NCI-H526 treated with DMSO at 0.1 percent for 48 hours (cell line): ENCODE measurements around the gene RAB27A.
"Not testable (repeated sequence)": the region's sequence is repeated elsewhere in the genome, so short reads cannot be mapped to it uniquely, and the experiment has no call there.

Experiments
- DNase-seq: peaks from one replicate; lab custom pipeline; 2025; lab: John Stamatoyannopoulos, UW

Gene RAB27A

DNA sequence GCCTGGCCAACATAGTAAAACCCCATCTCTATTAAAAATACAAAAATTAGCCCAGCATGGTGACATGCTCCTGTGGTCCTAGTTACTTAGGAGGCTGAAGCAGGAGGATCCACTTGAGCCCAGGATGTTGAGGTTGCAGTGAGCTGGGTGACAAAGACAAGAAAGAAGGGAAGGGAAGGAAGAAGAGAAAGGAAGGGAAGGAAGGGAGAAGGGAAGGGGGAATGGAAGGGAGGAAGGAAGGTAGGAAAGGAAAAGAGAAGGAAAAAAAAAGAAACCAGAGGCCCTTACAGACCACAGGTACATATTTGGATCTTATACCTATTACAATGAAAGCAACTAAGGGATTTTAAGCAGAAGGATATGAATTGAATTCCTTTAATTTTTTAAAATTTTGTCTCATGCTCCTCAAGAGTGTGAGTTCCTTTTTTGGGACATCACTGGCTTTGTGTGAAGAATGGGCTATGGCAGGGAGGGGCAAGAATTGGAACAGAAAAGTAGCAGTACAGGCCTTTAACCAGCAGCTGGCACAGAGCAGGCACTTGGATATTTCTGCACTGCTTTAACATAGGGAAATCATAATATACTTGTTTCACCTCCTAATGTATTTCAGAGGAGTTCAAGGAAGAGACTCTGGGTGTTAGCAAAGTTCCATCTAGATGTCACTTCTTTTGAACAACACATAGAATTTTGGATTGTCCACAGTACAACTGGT lies 7.9 kb downstream of the RAB27A start:
- no peak for DNase-seq

DNA sequence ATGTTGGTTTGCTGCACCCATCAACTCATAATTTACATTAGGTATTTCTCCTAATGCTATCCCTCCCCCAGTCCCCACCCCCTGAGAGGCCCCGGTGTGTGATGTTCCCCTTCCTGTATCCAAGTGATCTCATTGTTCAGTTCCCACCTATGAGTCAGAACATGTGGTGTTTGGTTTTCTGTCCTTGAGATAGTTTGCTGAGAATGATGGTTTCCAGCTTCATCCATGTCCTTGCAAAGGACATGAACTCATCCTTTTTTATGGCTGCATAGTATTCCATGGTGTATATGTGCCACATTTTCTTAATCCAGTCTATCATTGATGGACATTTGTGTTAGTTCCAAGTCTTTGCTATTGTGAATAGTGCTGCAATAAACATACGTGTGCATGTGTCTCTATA lies 9.0 kb downstream of the RAB27A start:
- DNase-seq, result not testable (repeated sequence)

DNA sequence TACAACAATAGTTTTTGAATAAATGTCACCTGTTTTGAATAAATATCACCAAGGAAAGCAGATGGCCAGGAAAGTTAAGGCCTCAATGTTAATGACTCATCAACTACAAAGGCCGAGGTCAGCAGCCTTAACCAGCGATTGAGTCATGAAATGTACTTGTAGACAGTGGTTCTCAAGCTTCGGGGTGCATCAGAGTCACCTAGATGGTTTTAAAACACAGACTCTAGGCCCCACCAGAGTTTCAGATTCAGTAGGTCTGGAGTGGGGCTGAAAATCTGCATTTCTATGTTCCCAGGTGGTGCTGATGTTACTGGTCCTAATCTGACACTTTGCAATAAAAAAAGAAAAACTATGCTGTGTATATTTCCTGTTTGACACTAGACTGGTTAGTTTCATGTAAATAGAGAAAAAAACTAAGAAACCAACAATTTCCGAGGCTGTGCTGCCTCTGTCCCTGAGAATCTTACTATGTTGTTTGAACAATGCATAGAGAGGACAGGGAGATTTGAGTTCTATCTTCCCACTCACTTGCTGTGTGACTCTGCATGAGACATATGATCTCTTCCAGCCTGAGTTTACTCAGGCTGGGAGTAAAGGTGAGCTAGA lies 9.8 kb downstream of the RAB27A start:
- DNase-seq, result no peak

DNA sequence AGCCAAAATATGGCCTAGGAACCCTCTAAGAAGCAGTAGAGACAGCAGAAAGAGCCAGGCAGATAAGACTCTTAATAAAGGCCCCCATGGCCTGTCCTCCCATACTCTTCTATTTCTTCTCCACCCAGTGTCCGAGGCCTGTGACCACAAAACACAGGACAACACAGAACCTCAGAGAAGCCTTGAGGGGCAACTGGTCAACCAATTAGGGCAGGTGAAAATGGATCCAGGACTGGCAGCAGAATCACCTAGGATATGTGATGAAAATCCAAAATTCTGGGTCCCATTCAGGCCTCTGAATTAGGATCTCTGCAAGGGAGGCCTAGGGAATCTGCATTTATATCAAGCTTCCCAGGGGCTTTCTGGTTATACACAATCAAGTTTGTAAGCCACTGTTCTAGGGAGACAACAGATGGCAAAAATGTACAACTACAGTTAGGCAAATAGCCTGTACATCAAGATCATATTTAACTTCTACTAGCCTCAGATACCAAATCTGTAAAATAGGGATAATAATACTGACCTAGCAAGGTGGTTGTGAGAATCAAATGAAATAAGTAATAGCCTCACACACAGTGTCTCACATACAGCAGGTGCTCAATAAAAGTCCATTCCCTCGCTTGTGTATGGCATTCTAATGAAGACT lies 10.4 kb downstream of the RAB27A start:
- no peak for DNase-seq

DNA sequence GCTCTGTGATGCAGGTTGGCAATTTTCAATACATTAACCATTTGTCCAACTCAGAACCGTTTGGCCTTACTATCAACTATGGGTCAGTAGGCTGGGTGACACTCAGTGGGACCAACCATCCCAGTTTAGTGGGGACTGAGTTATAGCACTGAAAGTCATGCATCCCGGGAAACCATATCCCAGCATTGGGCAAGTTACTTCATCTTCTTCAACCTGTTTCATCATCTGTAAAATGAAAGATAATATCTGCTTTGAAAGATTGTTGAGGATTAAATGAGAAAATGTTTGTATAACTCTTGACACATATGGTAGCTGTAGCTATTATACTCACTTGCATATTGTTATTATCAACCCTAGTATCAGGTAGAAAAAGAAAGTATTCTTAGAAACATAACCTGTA lies 11.9 kb downstream of the RAB27A start:
- DNase-seq, result no peak

DNA sequence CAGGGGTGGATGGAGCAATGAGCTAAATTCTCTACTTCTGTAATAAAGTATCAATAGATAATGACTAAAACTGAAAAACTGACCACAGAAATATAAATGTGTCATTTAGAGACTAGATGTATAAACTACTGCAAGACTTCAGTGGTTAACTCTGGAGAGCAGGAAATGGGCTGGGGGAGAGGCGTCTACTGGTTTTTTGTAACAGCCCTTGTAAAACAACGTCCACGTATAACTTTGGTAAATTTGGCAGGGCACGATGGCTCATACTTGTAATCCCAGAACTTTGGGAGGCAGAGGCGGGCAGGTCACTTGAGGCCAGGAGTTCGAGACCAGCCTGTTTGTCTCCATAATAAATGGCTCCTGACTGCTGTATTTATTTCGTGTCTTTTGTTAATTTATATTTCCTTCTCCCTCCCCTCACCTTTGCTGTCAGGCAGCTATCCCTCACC lies 12.5 kb downstream of the RAB27A start:
- DNase-seq, result no peak

DNA sequence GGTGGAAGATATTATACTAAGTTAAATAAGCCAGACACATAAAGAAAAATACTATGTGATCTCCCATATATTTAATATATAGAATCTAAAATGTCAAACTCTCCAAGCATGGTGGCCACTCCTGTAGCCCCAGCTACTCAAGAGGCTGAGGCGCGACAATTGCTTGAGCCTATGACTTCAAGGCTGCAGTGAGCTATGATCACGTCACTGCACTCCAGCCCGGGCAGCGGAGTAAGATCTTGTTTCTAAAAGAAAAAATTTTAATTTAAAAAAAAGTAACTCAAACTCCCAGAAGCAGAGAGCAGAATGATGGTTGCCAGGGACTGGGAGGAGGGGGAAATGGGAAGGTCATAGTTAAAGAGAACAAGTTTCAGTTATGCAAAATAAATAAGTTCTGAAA lies 13.3 kb downstream of the RAB27A start:
- no peak for DNase-seq

DNA sequence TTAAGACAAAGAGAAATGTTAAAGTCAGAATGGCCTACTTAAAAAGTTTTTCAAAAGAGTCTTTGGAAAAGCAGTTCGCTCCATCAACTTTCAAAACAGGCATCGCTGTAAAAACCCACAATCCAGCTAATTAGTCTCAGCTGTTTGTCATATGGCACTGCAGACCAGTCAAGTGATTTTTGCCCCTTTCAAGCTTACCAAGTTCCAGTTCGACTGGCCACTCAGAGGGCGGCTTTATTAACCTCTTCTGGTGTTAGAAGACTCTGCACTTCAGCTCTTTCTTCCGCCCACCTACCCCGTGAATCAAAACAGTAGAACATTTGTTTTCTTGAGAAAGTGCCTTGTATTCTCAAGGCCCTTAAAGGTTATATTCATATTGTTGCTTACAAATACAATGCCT lies 19.3 kb downstream of the RAB27A start:
- DNase-seq, result no peak

DNA sequence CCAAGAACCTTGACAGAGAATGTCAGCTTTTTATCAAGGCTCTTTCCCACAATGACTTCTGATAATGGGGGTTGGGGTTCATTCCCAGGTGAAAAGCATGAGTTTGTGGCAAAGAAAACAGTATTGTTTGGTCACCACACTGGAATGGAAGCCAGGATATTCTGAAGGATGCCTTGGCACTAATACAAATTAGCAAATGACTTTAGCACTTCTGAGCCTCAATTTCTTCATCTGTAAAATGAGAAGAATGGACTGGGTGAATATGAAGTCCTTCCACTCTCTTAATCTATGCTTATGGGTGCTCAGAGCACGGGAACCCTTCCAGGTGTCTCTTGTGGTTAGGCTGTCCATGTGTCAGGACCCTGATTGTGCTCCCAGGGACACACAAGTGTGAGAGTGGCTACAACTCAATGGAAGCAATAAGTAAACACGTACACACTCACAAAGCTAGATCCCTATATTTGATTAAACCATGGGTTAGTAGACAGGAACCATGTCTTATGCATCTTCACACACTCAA lies 21.4 kb downstream of the RAB27A start:
- DNase-seq, result no peak

DNA sequence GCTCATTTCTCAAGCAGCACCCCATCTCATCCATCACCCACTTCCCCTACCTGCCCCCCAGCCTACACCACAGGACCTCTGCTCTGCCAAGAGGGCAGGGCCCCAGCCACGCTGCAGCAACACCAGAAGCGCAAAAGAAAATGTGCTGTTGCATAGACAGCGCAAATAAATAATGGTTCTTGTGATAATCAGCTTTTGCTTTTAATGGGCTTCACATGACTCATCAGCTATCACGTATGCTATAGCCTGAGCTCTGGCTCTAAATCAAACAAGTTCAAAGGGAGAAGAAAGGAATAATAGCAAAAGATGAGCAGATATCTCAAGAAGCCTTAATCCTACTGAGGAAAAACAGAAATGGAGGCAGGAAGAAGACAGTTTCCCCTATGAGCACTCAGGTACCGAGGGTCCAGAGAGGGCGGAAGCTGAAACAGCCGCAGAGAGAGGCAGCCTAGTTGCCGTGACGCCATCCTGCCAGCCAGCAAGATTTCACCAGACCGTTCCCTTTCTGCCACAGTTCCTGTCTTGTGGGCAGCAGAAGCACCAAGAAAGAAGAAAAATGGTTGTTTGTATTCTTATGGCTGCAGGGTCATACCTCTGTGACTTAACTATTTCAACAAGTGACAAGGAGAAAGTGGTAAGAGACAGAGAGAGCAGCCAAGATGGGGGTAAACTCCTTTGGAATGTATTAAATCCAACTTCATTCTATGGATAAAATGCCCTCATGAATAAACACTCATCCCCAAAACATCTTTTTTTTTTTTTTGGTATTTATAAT lies 22.0 kb downstream of the RAB27A start:
- no peak for DNase-seq

DNA sequence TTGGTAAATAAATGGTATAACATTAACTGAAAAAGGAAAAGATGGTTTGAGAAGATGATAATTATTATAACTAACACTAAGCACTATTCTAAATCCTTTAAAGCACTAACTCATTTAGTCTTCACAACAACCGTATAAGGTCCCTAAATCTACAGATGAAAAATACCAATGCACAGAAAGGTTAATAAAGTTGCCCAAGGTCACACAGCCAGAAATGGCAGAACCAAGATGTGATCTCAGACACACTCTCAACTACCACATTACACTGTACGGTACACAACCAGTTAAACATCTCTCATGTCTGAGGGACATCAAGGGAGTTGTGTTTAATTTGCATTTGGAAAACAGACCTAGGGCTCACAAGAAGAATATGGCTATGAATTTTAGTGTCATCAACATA lies 23.1 kb downstream of the RAB27A start:
- no peak for DNase-seq

DNA sequence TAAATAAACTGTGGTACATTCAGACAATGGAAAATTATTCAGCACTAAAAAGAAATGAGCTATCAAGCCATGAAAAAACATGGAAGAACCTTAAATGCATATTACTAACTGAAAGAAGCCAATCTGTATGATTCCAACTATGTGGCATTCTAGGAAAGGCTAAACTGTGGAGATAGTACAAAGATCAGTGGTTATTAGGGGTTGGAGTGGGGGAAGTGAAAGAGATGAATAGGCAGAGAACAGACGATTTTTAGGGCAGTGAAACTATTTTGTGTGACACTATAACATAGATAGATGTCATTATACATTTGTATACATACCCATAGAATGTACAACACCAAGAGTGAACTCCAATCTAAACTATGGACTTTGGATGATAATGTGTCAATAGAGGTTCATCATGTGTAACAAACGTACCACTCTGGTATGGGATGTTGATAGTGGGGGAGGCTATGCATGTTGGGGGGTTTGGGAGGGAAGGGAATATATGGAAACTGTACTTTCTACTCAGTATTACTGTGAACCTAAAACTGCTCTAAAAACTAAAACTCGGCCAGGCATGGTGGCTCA lies 29.0 kb downstream of the RAB27A start:
- DNase-seq, result no peak

DNA sequence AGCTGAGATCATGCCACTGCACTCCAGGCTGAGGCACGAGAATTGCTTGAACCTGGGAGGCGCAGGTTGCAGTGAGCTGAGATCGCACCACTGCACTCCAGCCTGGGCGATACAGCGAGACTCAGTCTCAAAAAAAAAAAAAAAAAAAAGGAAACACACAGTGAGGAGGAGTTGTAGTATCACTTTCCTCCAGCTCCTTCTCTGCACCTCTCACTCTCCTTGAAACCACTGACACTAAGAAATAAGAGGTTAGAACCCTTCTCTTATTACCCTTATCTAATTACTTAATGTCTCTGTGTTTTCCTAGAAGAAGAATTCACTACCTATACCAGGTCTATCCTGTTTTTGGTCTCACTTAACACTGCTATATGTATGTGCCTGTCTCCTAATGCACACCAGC lies 31.7 kb downstream of the RAB27A start:
- DNase-seq, result no peak

DNA sequence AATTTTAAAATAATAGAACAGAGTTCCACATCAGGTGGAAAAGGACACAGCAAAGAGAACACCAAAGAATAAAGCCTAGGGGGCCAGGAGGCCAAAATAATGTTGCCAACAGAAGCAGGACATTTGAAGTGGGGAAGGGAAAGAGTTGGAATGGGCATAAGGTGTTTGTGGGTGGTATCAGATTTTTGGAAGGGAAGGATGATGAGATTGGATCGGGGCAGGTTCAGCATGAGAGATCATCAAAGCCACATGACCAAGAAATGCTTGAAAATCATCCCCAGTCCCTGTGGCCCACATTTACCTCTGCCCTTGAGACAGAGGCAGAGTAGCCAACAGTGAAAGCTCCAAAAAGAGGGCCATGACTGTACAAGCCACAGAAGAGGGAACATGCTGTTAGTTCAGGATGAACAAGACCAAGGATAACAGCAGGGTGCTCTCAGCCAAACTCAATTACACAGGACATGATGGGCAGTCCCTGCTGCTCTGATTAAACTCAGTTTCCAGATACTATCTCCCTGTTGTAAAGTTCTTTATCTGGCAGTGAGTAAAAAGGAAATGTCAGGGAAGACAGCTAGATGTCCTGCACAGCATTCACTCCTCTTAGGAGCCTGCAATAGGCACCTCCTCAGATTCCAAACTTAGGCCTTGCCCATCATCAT lies 32.5 kb downstream of the RAB27A start:
- DNase-seq, result no peak

DNA sequence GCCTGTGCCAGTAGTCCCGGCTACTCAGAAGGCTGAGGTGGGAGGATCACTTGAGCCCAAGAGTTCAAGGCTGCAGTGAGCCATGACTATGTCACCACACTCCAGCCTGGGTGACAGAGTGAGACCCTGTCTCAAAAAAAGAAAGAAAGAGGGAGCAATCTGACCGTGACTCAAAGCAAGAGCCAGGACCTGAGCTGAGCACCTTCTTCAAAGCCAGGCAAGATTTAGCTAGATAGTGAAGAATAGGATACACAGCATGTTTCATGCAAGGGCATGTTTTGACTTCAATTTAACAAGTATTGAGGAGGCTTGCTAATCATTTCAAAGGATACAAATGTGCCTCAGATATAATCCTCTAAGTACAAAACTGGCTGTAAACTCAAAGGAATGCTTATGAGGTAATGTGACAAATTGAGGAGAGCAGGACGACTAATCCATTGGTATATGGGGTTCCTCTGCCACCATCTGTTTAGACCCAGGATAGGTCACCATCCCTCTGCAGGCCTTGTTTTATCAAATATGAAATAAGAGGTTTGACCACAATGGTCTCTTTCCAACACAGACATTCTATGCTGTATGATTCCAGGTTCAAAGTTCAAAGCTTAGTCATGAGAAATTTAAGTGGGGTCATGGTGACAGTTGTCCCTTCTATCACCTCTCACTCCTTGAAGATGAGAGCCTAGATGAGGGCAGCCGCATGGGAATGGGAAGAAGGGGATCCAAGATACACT lies 33.2 kb downstream of the RAB27A start:
- DNase-seq, result no peak

DNA sequence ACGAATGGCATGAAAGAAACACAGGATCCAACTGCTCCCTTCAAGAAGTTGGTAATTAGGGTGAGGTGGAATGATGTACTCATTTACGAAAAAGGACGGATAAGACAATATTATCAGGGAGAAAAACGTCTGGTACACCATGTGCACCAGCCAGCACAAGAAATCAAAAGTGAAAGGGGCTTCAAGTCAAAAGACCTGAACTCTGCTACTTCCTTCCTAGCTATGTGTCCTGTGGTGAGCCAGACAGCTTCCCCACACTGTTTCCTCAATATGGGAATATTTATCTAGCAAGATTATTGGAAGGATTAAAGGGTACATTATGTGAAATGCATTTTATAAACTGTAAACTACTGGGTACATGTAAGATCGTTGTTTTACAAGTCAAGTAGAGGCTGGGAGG lies 33.9 kb downstream of the RAB27A start:
- no peak for DNase-seq

DNA sequence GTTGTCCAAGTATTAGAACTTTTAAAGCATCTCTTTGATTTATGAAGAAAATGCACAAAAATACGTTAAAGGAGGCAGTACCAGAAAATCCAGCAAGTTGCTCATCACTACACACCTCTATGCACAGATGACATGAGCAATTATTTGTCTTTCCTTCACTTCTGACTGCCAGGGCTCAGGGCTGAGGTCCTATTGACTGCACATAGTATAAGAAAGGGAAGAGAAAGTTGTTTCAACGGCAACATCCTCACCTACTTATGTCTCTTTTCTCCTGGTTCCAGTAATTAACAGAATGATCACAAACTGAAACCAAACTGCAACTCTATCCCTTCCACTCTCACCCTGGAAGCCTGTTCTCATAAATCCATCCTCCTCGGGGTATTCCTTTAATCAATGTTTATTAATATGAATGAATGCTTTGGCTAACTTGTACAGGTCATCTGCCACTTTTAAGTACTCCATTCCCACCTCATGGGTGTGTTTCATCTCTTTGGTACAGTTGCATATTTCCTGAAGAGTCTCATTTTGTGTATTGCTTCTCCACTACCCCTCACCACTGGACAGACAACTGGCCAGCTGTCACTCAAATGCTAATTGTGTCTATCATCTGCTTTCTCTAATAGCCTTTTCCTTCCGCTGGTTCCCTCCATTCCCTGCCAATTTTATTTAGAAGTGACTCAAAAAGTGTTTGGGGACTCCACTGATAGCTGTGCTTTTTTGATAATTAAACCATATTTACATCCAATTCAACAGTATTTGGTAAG lies 34.5 kb downstream of the RAB27A start:
- no peak for DNase-seq

DNA sequence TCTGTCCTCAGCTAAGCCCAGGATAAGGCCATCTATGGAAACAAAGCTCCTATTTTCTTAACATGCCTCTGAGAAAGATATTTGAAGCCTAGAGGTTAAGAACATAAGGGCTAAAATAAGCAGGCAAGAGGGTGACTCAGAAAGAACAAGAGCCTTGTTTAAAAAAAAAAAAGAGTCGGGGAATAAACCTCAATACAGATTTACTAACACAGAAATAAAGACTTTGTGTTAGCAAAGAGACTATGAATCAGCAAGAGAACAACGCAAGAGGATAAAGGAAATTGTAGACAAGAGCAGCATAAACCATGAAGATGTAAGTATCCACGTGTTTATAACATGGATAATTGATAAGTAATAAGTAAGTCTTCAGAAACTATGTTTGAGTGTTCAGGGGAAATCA lies 36.0 kb downstream of the RAB27A start:
- no peak for DNase-seq

DNA sequence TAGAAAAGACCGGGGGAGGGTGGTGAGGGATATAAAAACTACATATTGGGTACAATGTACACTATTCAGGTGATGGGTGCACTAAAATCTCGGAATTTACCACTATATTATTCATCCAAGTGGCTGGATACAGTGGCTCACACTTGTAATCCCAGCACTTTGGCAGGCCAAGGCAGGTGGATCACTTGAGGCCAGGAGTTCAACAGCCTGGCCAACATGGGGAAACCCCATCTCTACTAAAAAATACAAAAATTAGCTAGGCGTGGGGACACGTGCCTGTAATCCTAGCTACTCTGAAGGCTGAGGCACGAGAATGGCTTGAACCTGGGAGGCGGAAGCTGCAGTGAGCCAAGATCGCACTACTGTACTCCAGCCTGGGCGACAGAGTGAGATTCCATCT lies 37.4 kb downstream of the RAB27A start:
- not testable (repeated sequence) for DNase-seq

DNA sequence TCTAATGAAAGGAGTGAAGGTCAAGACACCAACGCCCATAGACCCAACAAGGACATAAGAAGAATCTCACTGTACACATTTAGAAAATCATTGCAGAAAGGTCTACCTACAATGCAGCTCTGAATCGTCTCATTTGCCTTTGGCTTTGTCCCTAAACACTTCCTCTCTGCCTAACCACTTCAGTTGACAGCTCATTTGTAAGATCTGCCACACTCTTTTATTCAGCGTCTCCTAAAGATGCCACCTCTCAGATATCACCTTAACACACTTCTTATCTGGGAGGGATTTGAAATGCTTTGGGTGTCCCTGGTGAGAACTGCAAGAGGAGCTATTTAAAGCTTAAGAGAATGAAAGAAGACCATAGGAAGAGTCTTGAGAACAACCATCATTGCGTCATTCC lies 38.7 kb downstream of the RAB27A start:
- no peak for DNase-seq
